ENCODE measurements around the gene ACOT6.
"Not testable (repeated sequence)": the region's sequence is repeated elsewhere in the genome, so short reads cannot be mapped to it uniquely, and the experiment has no call there.

Gene ACOT6

DNA sequence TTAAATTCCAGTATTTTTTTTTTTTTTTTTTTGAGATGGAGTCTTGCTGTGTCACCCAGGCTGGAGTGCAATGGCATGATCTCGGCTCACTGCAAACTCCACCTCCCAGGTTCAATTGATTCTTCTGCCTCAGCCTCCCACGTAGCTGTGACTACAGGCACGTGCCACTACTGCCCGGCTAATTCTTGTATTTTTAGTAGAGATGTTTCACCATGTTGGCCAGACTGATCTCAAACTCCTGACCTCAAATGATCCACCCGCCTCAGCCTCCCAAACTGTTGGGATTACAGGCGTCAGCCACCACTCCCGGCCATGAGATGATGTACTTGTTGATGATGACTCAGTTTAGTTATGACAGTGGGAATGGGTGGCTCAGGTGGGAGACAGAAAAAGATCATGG, 38.1 kb upstream of the ACOT6 start:
- H3K9me3 ChIP-seq (ENCODE audit: control insufficient read depth, low read length); H3K9ac ChIP-seq (ENCODE audit: low read length); DNase-seq (ENCODE audit: low read depth); H3K4me1 ChIP-seq (ENCODE audit: control insufficient read depth, insufficient read depth, low read length); H3K4me3 ChIP-seq (ENCODE audit: low read length); H3K27me3 ChIP-seq (replicated peaks; ENCODE audit: control insufficient read depth, insufficient read depth, low read length): not testable (repeated sequence)
- peaks cover 29% of the 10 kb centered on the region for H3K36me3 ChIP-seq (ENCODE audit: control insufficient read depth, insufficient read depth, low read length, severe bottlenecking)

DNA sequence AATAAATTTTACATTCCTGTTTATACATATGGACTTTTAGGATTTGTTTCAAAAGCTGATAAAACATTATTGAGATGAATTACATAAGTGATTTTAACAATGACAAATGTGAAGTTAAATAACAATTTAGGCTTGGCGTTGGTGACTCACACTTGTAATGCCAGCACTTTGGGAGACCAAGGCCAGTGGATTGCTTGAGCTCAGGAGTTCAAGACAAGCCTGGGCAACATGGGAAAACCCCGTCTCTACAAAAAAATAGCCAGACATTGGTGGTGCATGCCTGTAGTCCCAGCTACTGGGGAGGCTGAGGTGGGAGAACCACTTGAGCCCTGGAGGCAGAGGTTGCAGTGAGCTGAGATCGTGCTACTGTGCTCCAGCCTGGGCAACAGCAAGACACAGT, 35.9 kb upstream of the ACOT6 start:
- Histone ChIP-seq H3K4me1 (ENCODE audit: control insufficient read depth, insufficient read depth, low read length) (peaks cover 6% of the 10 kb centered on the region), H3K4me3 (ENCODE audit: low read length) (no peak overlapping the region), H3K27me3 (replicated peaks; ENCODE audit: control insufficient read depth, insufficient read depth, low read length) (no peaks in the 10 kb centered on the region), H3K9ac (ENCODE audit: low read length) (no peak overlapping the region), H3K9me3 (ENCODE audit: control insufficient read depth, low read length) (no peaks in the 10 kb centered on the region), H3K36me3 (ENCODE audit: control insufficient read depth, insufficient read depth, low read length, severe bottlenecking) (peaks cover 37% of the 10 kb centered on the region)
- DNase-seq (ENCODE audit: low read depth): no peak

GRCh38 chr14:73577214-73577613, 35.1 kb upstream of the ACOT6 start:
- not testable (repeated sequence) for H3K4me1 ChIP-seq (ENCODE audit: control insufficient read depth, insufficient read depth, low read length); DNase-seq (ENCODE audit: low read depth); H3K27me3 ChIP-seq (replicated peaks; ENCODE audit: control insufficient read depth, insufficient read depth, low read length); H3K9ac ChIP-seq (ENCODE audit: low read length); H3K9me3 ChIP-seq (ENCODE audit: control insufficient read depth, low read length); H3K4me3 ChIP-seq (ENCODE audit: low read length)
- peaks cover 37% of the 10 kb centered on the region for H3K36me3 ChIP-seq (ENCODE audit: control insufficient read depth, insufficient read depth, low read length, severe bottlenecking)

DNA sequence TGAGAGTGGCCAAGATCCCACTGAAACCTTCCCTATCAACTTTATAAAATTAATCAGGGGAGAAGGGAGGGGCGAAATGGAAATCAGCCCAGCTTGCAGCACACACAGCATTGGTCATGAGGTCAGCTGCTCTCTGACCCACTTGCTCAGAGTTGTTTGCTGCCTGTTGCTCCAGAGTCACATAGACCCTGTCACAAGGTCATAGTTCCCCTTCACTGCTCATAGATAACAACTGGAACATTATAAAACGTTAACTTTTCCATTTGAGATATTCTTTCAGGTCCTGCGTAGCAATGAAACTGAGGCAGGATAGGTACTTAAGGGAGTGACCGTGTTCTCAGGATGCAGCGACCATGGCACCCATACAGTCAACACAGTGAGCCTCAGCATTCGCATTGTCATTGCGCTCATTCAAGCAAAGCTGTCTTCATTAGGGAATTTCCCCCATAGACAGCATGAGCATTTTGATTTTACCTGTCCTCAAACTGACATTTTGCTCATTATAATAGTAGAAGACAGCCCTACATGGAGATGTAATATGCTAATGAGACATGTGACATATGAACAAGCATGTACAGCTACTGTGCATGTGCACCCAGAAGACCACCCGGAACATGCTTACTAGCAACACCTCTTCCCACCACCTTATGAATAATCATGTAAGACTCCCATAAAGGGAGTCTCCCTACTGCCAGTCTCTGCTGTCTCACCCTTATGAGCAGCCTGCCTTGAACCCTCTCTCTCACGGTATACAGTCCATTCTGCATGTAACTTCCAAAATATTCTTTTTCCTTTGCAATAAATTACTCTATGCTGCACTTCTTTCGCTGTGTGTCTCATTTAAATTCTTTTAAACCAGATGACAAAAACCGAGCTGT, 30.0 kb upstream of the ACOT6 start:
- H3K27me3 ChIP-seq (replicated peaks; ENCODE audit: control insufficient read depth, insufficient read depth, low read length); H3K9ac ChIP-seq (ENCODE audit: low read length); DNase-seq (ENCODE audit: low read depth); H3K4me1 ChIP-seq (ENCODE audit: control insufficient read depth, insufficient read depth, low read length); H3K4me3 ChIP-seq (ENCODE audit: low read length); H3K9me3 ChIP-seq (ENCODE audit: control insufficient read depth, low read length): not testable (repeated sequence)
- H3K36me3 ChIP-seq (ENCODE audit: control insufficient read depth, insufficient read depth, low read length, severe bottlenecking): peaks cover 17% of the 10 kb centered on the region

GRCh38 chr14:73588695-73589094, 23.6 kb upstream of the ACOT6 start:
- Histone ChIP-seq H3K9me3 (ENCODE audit: control insufficient read depth, low read length) (no peaks in the 10 kb centered on the region), H3K36me3 (ENCODE audit: control insufficient read depth, insufficient read depth, low read length, severe bottlenecking) (no peaks in the 10 kb centered on the region), H3K27me3 (replicated peaks; ENCODE audit: control insufficient read depth, insufficient read depth, low read length) (no peaks in the 10 kb centered on the region), H3K4me3 (ENCODE audit: low read length) (no peak overlapping the region), H3K4me1 (ENCODE audit: control insufficient read depth, insufficient read depth, low read length) (peaks cover 3% of the 10 kb centered on the region), H3K9ac (ENCODE audit: low read length) (no peak overlapping the region)
- DNase-seq (ENCODE audit: low read depth): no peak

DNA sequence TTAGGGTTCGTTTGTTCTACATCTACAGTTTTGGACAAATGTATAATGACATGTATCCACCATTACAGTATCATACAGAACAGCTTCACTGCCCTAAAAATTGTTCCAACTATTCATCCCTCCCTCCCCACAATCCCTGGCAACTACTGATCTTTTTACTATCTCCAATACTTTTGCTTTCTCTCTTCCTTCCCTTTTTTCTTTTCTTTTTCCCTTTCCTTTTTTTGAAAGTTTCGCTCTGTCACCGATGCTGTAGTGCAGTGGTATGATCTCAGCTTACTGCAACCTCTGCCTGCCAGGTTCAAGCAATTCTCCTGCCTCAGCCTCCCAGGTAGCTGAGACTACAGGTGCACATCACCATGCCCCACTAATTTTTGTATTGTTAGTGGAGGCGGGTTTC, 23.2 kb upstream of the ACOT6 start:
- Histone ChIP-seq H3K9me3 (ENCODE audit: control insufficient read depth, low read length) (no peaks in the 10 kb centered on the region), H3K36me3 (ENCODE audit: control insufficient read depth, insufficient read depth, low read length, severe bottlenecking) (no peaks in the 10 kb centered on the region), H3K27me3 (replicated peaks; ENCODE audit: control insufficient read depth, insufficient read depth, low read length) (no peaks in the 10 kb centered on the region), H3K4me3 (ENCODE audit: low read length) (no peak overlapping the region), H3K4me1 (ENCODE audit: control insufficient read depth, insufficient read depth, low read length) (peaks cover 3% of the 10 kb centered on the region), H3K9ac (ENCODE audit: low read length) (no peak overlapping the region)
- no peak for DNase-seq (ENCODE audit: low read depth)

- H3K4me1 ChIP-seq (ENCODE audit: control insufficient read depth, insufficient read depth, low read length); H3K36me3 ChIP-seq (ENCODE audit: control insufficient read depth, insufficient read depth, low read length, severe bottlenecking); DNase-seq (ENCODE audit: low read depth); H3K9me3 ChIP-seq (ENCODE audit: control insufficient read depth, low read length); H3K27me3 ChIP-seq (replicated peaks; ENCODE audit: control insufficient read depth, insufficient read depth, low read length); H3K9ac ChIP-seq (ENCODE audit: low read length); H3K4me3 ChIP-seq (ENCODE audit: low read length): not testable (repeated sequence)
These were observed 21.7 kb upstream of the ACOT6 start for GRCh38 chr14:73590673-73591004.

GRCh38 chr14:73591690-73592449, 20.4 kb upstream of the ACOT6 start, which contains the start of gene ACOT4:
Gene ACOT4 (plus strand): TSS chr14:73591873. CDS start chr14:73591960, 87 bp downstream.
- Histone ChIP-seq H3K9ac (ENCODE audit: low read length) (peak within 1 kb of the TSS; percentile 83), H3K4me3 (ENCODE audit: low read length) (peak within 1 kb of the TSS; percentile 86), H3K9me3 (ENCODE audit: control insufficient read depth, low read length) (no peaks in the 10 kb centered on the region), H3K27me3 (replicated peaks; ENCODE audit: control insufficient read depth, insufficient read depth, low read length) (no peaks in the 10 kb centered on the region), H3K4me1 (ENCODE audit: control insufficient read depth, insufficient read depth, low read length) (peaks cover 3% of the 10 kb centered on the region), H3K36me3 (ENCODE audit: control insufficient read depth, insufficient read depth, low read length, severe bottlenecking) (no peaks in the 10 kb centered on the region)
- DNase-seq (ENCODE audit: low read depth): peak; percentile 35

DNA sequence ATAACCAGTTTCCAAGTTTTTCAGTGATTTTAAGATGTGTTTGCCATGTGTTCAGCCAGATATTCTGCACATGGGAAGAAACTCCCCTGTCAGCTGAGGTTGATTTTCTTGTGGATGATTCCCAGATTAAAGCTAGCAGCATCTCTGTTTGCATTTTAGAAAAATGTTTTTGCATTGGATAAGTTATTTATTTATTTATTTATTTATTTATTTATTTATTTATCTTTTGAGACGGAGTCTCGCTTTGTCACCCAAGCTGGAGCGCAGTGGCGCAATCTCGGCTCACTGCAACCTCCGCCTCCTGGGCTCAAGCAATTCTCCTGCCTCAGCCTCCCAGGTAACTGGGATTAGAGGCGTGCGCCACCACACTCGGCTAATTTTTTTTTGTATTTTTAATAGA, 17.8 kb upstream of the ACOT6 start:
- Histone ChIP-seq H3K36me3 (ENCODE audit: control insufficient read depth, insufficient read depth, low read length, severe bottlenecking) (no peaks in the 10 kb centered on the region), H3K9ac (ENCODE audit: low read length) (no peak overlapping the region), H3K9me3 (ENCODE audit: control insufficient read depth, low read length) (no peaks in the 10 kb centered on the region), H3K4me1 (ENCODE audit: control insufficient read depth, insufficient read depth, low read length) (peaks cover 9% of the 10 kb centered on the region), H3K4me3 (ENCODE audit: low read length) (no peak overlapping the region), H3K27me3 (replicated peaks; ENCODE audit: control insufficient read depth, insufficient read depth, low read length) (peaks cover 2% of the 10 kb centered on the region)
- DNase-seq (ENCODE audit: low read depth): no peak

DNA sequence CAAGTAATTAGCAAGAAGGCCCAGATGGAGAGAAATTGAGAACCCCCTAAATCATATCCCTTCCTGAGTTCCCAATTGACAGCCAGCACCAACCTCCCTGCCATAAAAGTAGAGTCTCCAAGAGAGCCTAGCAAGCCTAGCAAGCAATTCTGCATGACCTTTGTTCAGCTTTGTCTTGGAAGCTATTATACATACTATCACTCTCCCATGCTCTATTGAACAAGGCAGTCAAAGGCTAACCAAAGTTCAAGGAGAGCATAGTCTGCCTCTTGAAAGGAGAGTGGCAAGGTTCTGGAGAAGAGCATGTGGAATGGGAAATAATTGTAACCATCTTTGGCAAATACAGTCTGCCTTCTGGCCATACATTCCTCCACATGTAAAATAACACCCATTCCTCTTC, 12.8 kb upstream of the ACOT6 start:
- peaks cover 5% of the 10 kb centered on the region for H3K27me3 ChIP-seq (replicated peaks; ENCODE audit: control insufficient read depth, insufficient read depth, low read length)
- DNase-seq (ENCODE audit: low read depth): no peak
- H3K9ac ChIP-seq (ENCODE audit: low read length): no peak overlapping the region
- no peaks in the 10 kb centered on the region for H3K36me3 ChIP-seq (ENCODE audit: control insufficient read depth, insufficient read depth, low read length, severe bottlenecking)
- H3K4me1 ChIP-seq (ENCODE audit: control insufficient read depth, insufficient read depth, low read length): peaks cover 12% of the 10 kb centered on the region
- H3K4me3 ChIP-seq (ENCODE audit: low read length): no peak overlapping the region
- H3K9me3 ChIP-seq (ENCODE audit: control insufficient read depth, low read length): no peaks in the 10 kb centered on the region

GRCh38 chr14:73602994-73603393, 9.3 kb upstream of the ACOT6 start:
- no peak for DNase-seq (ENCODE audit: low read depth)
- H3K9ac ChIP-seq (ENCODE audit: low read length): no peak overlapping the region
- H3K4me3 ChIP-seq (ENCODE audit: low read length): no peak overlapping the region
- H3K9me3 ChIP-seq (ENCODE audit: control insufficient read depth, low read length): no peaks in the 10 kb centered on the region
- H3K27me3 ChIP-seq (replicated peaks; ENCODE audit: control insufficient read depth, insufficient read depth, low read length): peaks cover 5% of the 10 kb centered on the region
- H3K36me3 ChIP-seq (ENCODE audit: control insufficient read depth, insufficient read depth, low read length, severe bottlenecking): no peaks in the 10 kb centered on the region
- H3K4me1 ChIP-seq (ENCODE audit: control insufficient read depth, insufficient read depth, low read length): peaks cover 12% of the 10 kb centered on the region
